Choroid plexus epithelial cell (primary cell): ENCODE data around the gene TEX11.
"Not testable (repeated sequence)": the region's sequence is repeated elsewhere in the genome, so short reads cannot be mapped to it uniquely, and the experiment has no call there.

Source experiments
- DNase-seq: peaks from one replicate; pipeline ENCODE4 v3.0.0-alpha.2; 2010; ENCODE audit warnings: low read depth
- H3K4me3 ChIP-seq: 2 replicates; pipeline ENCODE4 v1.5.1; 2011; ENCODE audit warnings: low read depth, mild to moderate bottlenecking, control low read depth, low read length, moderate library complexity
- TF ChIP-seq, protein P1 (sequence below): conservative IDR thresholded peaks from 2 replicates; pipeline ENCODE4 v1.5.1; 2011; ENCODE audit warnings: low read depth, mild to moderate bottlenecking, control low read depth, inconsistent platforms, low read length, moderate library complexity

TEX11 gene

DNA sequence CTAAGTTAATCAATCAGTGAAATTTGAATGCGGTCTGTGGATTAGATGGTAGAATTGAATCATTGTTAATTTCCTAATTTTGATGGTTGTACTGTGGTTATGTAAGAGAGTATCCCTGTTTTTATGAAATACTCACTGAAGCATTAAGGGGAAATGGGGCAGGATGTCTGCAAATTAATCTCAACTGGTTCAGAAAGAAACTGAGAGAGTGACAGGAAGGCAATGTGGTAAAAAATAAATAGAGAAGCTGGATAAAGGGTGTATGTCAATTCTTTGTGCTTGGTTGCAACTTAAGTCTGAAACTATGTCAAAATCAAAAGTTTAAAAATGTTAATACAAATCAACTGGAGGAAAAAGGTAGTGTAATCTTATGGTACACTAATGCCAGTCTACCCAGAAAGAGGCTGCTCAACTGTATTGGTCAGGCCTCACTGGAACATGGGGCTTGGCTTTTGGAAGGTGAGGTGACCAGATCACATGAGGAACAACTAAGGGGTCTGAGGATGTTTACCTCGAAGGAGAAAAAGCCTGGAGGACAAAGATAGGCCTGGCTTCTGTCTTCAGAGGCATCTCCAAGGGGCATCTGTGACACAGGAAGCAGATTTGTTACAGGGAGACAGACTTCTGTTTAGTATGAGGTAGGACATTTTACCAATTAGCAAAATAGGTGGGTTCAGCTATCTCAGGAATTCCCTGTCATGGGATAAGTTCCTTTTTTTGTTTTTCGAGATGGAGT is 380.7 kb downstream of the TEX11 start:
- no peak overlapping the region for H3K4me3 ChIP-seq
- DNase-seq, result no peak
- TF ChIP-seq, protein P1, sequence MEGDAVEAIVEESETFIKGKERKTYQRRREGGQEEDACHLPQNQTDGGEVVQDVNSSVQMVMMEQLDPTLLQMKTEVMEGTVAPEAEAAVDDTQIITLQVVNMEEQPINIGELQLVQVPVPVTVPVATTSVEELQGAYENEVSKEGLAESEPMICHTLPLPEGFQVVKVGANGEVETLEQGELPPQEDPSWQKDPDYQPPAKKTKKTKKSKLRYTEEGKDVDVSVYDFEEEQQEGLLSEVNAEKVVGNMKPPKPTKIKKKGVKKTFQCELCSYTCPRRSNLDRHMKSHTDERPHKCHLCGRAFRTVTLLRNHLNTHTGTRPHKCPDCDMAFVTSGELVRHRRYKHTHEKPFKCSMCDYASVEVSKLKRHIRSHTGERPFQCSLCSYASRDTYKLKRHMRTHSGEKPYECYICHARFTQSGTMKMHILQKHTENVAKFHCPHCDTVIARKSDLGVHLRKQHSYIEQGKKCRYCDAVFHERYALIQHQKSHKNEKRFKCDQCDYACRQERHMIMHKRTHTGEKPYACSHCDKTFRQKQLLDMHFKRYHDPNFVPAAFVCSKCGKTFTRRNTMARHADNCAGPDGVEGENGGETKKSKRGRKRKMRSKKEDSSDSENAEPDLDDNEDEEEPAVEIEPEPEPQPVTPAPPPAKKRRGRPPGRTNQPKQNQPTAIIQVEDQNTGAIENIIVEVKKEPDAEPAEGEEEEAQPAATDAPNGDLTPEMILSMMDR, result no peak

DNA sequence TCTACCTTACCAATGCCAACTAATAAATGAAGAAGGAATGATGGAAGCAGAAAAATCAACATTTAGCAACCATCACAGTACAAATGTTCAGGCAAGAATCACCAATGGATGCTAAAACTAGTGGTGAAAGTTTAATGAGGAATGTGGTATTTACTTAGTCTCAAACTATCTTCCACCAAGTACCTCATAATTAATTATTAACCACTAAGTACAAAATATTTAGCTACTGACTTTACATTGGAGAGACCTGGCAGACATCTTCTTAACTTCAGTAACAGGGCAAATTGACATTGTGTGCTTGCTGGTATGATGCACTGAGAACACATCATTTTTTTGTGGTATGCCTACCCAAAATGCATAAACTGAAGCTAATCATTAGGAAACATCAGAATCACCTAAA is 381.5 kb downstream of the TEX11 start:
- H3K4me3 ChIP-seq, result no peak overlapping the region
- TF ChIP-seq, protein P1, result no peak
- DNase-seq, result no peak

- TF ChIP-seq, protein P1, result no peak
- H3K4me3 ChIP-seq, result no peak overlapping the region
- peak; percentile 6 for DNase-seq
Measured at GRCh38 chrX:70525733-70526132, 382.8 kb downstream of the TEX11 start.

DNA sequence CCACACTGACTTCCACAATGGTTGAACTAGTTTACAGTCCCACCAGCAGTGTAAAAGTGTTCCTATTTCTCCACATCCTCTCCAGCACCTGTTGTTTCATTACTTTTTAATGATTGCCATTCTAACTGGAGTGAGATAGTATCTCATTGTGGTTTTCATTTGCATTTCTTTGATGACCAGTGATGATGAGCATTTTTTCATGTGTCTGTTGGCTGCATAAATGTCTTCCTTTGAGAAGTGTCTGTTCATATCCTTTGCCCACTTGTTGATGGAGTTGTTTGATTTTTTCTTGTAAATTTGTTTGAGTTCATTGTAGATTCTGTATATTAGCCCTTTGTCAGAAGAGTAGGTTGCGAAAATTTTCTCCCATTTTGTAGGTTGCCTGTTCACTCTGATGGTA is 392.8 kb downstream of the TEX11 start:
- H3K4me3 ChIP-seq, result not testable (repeated sequence)

GRCh38 chrX:70515270-70515669 is 393.2 kb downstream of the TEX11 start:
- not testable (repeated sequence) for DNase-seq, H3K4me3 ChIP-seq

More for the DNA sequence above, 392.8 kb downstream of the TEX11 start:
- DNase-seq, result not testable (repeated sequence)

DNA sequence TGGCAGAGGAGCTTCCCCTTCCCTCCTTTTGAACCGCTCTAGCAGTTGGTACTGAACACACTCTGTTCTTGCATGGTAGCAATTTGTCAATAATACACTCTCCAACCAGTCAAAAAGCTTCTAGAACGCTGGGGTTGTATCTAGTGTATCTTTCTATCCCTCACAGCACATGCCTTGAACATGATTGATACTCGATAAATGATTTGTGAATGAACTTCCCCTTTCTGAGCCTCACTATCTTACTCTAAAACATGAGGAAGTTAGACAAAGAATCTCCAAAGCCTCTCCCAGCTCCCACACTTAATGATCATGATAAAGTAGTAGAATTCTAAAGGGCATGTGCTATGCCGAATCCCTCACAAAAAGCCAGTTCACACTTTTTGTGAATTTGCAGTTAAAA is 399.4 kb downstream of the TEX11 start:
- TF ChIP-seq, protein P1, result no peak
- no peak for DNase-seq
- no peak overlapping the region for H3K4me3 ChIP-seq

- TF ChIP-seq, protein P1, result no peak
- H3K4me3 ChIP-seq, result no peak overlapping the region
- peak; percentile 3 for DNase-seq
Measured at GRCh38 chrX:70508296-70508911, 400.1 kb downstream of the TEX11 start.

DNA sequence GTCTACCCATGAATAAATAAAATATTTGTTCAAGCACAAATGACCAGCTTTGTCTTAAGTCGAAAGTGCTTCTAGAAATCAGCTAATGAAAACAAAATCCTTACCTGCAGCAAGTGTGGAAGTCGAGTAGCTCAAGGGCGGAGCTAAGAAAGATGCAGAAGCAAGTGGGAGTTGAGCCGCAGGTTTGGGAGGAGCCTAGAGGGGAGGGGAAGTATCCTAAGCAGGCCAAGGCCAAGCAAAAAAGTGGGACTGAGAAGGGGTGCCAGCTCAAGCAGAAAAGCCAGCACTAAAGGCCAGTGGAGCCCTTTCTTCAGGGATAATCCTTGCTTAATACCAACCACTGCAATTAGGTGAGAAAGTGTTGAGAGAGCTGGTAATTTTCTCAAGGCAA is 403.1 kb downstream of the TEX11 start:
- TF ChIP-seq, protein P1, result no peak
- no peak for DNase-seq
- H3K4me3 ChIP-seq, result no peak overlapping the region
